WERI-Rb-1 (cell line): ENCODE measurements around the gene ABCD2.
A peak's percentile ranks its signal among the peaks of the same experiment; 100 is the strongest.

Experiments
- DNase-seq: peaks from one replicate; pipeline ENCODE4 v3.0.0-alpha.2; 2020
- H3K27ac ChIP-seq: fragments of 250-450 bp; sonication (Bioruptor Pico); 2 replicates; pipeline ENCODE4 v1.5.1; 2020; ENCODE audit warnings: mild to moderate bottlenecking, moderate library complexity
- H3K27me3 ChIP-seq: fragments of 250-450 bp; sonication (Bioruptor Pico); 2 replicates; pipeline ENCODE4 v1.5.1; 2021; ENCODE audit warnings: mild to moderate bottlenecking, low read depth, moderate library complexity; ENCODE audit not compliant: insufficient read depth, severe bottlenecking
- H3K36me3 ChIP-seq: fragments of 250-450 bp; sonication (Bioruptor Pico); 2 replicates; pipeline ENCODE4 v1.5.1; 2020; ENCODE audit warnings: mild to moderate bottlenecking, moderate library complexity
- H3K4me3 ChIP-seq: 2 replicates; pipeline ENCODE4 v1.5.1; 2011; ENCODE audit warnings: low read depth, mild to moderate bottlenecking, control low read depth, low read length
- H3K9me3 ChIP-seq: fragments of 250-450 bp; sonication (Bioruptor Pico); 2 replicates; pipeline ENCODE4 v1.5.1; 2021; ENCODE audit warnings: mild to moderate bottlenecking, moderate library complexity; ENCODE audit not compliant: severe bottlenecking
- TF ChIP-seq, protein P1 (sequence below): IDR thresholded peaks from 2 replicates; pipeline ENCODE4 v1.5.1; 2011; ENCODE audit warnings: low read depth, mild to moderate bottlenecking, control low read depth, inconsistent platforms, low read length

The ABCD2 gene

DNA sequence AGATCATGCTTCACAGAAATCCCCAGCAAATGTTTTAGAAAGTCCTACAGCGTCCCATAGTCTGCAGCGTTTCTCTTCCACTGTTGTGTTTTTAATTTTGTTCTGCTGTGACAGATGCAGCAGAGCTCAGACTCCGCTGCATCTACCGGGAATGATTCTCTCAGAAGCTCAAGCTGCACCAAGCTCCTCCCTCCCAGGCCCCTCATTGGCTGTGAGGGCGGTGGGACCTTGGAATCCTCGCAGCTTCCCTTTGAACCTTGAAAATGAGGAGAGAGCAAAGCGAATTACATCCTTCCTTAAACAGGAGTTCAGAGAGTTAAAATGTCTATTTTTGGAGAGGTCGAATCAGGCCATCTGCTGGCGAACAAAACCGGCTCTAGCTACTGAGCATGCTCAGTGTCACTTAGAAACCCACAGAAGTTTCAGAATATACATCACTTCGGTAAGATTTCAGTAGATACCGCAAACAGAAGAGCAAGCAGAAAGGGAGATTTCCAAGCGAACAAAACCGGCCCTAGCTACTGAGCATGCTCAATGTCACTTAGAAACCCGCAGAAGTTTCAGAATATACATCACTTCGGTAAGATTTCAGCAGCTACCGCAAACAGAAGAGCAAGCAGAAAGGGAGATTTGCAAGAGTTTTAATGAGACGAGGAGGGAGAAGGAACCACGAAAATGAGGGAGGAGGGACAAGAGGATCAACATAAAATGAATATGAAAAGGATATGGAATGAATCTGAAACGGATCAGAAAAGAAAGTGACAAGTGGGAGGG is at the start of gene ABCD2:
TSS of gene ABCD2 (minus strand) at position 144 of the 774 bp plus-strand sequence. CDS start 188 bp downstream, outside the sequence.
- Histone ChIP-seq H3K4me3 (peak within 1 kb of the TSS; percentile 50), H3K27ac (no peak within 1 kb of the TSS), H3K9me3 (no peaks in the 10 kb centered on the region), H3K27me3 (no peaks in the 10 kb centered on the region), H3K36me3 (no peaks in the 10 kb centered on the region)
- peak; percentile 71 for DNase-seq
- TF ChIP-seq, protein P1, sequence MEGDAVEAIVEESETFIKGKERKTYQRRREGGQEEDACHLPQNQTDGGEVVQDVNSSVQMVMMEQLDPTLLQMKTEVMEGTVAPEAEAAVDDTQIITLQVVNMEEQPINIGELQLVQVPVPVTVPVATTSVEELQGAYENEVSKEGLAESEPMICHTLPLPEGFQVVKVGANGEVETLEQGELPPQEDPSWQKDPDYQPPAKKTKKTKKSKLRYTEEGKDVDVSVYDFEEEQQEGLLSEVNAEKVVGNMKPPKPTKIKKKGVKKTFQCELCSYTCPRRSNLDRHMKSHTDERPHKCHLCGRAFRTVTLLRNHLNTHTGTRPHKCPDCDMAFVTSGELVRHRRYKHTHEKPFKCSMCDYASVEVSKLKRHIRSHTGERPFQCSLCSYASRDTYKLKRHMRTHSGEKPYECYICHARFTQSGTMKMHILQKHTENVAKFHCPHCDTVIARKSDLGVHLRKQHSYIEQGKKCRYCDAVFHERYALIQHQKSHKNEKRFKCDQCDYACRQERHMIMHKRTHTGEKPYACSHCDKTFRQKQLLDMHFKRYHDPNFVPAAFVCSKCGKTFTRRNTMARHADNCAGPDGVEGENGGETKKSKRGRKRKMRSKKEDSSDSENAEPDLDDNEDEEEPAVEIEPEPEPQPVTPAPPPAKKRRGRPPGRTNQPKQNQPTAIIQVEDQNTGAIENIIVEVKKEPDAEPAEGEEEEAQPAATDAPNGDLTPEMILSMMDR, result no peak

DNA sequence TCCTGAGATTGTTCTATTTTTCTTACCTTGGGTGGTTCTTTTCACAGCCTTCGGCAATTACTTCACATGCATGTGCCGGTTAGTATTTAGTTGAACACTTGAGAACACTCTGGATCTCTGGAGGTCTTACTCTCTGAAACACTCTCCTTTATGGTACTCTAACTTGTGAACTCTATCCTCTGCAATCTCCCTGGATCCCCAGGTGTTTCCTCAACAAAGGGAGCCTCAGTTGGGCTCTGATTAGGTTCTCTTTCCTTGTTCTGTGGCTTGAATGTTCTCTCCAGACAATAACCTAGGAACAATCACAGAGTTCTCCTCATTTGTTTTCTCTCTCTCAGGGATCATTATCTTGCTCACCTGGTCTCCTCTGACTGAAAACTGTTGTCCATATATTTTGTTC is 40.5 kb upstream of the ABCD2 start:
- H3K27me3 ChIP-seq, result no peaks in the 10 kb centered on the region
- no peak for DNase-seq
- TF ChIP-seq, protein P1, result no peak
- H3K36me3 ChIP-seq, result no peaks in the 10 kb centered on the region
- no peak overlapping the region for H3K27ac ChIP-seq
- H3K4me3 ChIP-seq, result no peak overlapping the region
- peaks cover 2% of the 10 kb centered on the region for H3K9me3 ChIP-seq

DNA sequence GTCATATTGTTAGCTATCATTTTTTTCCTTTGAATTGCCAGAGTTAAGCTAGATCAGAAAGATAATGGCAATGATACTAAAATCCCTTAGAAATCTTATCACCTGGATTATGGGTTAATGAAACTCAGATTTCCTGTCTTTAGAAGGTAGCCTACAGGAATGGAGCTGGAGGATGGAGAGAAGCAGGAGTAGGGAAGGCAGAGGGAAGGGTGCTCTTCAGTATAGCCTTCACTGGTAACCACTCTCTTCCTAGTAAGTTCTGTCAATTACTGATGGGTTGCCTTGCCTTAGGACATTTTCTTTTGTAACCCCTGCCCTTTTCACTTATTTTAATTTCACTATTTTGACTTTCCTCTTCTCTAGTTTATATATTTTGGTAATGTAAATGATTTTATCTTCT is 27.8 kb upstream of the ABCD2 start:
- no peak for DNase-seq
- Histone ChIP-seq H3K9me3 (no peaks in the 10 kb centered on the region), H3K36me3 (no peaks in the 10 kb centered on the region), H3K27me3 (no peaks in the 10 kb centered on the region), H3K27ac (no peak overlapping the region), H3K4me3 (no peak overlapping the region)
- TF ChIP-seq, protein P1, result no peak

DNA sequence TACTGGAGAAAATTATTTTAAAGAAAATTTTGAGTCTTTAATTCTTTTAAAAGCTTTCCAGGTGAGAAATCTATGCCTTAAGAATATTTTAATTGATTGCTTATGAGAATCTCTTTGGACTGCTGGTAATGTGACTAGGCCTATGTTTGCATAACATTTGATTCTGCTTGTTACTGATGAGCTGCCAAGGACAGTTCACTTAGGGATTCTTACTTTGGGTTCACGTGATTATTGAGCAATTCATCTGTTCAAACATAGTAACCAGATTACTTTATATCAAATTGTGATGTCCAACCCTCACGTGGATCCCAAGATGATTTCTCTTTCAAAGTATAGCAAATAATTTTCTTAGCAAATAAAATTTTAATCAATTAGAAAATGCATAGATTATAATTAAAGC is 27.4 kb upstream of the ABCD2 start:
- Histone ChIP-seq H3K4me3 (no peak overlapping the region), H3K9me3 (no peaks in the 10 kb centered on the region), H3K27me3 (no peaks in the 10 kb centered on the region), H3K36me3 (no peaks in the 10 kb centered on the region), H3K27ac (no peak overlapping the region)
- TF ChIP-seq, protein P1, result no peak
- no peak for DNase-seq

DNA sequence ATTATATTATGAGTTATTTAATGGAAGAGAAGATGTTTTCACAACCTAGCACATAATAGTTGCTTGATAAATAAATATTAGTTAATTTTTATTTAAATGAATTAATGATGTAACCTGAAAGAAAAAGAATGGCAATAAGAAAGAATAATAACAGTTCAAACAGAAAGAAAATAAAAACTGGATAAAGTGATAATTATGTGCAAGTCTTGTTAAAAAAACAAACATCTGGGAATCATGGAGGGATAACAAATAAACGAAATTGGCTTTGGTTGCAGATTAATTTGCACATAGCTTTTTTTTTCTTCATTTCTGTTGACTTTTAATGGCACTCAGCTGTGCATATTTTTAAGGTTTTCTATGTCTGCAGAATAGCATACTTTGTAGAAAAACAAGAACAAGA is 23.4 kb upstream of the ABCD2 start:
- DNase-seq, result no peak
- Histone ChIP-seq H3K9me3 (no peaks in the 10 kb centered on the region), H3K36me3 (no peaks in the 10 kb centered on the region), H3K27ac (no peak overlapping the region), H3K4me3 (no peak overlapping the region), H3K27me3 (no peaks in the 10 kb centered on the region)
- TF ChIP-seq, protein P1, result no peak

DNA sequence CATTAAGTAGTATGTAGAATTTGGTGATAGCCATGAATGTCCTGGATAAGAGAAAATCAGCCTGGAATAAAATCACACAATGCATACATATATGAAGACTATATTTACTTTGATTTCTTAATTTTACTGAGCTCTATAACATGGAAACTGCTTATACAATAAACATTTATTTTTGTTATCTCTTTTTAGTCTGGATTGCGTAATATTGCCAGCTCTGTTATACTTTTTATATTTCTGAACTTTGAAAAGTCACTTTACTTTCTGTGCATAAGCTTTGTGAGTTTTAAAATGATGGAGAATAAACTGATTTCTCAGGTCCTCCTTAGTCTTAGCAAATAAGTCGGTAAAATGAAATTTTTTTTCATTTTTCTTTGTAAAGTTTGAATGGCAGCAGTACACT is 19.2 kb upstream of the ABCD2 start:
- DNase-seq, result no peak
- H3K27me3 ChIP-seq, result peaks cover 2% of the 10 kb centered on the region
- TF ChIP-seq, protein P1, result no peak
- no peak overlapping the region for H3K4me3 ChIP-seq
- no peaks in the 10 kb centered on the region for H3K36me3 ChIP-seq
- H3K27ac ChIP-seq, result no peak overlapping the region
- H3K9me3 ChIP-seq, result no peaks in the 10 kb centered on the region
